GM19023 (cell line): ENCODE results near the gene FA2H.

Experiments used
- ATAC-seq: cut with Tn5 transposase; IDR thresholded peaks from one replicate; pipeline ENCODE4 v1.9.1; 2021; ENCODE audit warnings: mild to moderate bottlenecking, moderate library complexity; ENCODE audit not compliant: unreplicated experiment

Gene FA2H

DNA sequence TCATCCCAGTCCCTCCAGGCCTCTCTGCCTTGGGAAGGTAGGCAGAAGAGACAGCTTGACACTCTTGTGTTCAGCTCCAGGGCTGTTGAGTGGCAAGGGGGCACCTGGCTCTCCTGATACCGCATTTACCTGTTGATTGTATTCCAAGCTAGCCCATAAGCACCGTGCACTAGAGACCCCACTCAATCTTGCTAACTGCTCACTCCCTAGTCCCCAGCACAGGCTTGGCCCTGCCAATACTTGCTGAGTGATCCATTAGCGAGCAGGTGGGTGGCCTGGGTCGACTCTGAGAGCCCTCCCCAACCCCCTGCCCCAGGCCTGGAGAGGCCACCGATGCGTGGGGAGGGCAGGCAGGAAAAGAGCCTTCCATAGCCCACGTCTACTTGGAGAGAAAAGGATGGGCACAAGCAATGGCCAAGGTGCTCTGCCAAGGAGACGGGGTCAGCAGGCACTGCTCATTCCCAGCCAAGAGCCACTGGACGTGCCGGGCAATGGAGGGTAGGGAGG, 29.5 kb downstream of the FA2H start:
- no peak for ATAC-seq

DNA sequence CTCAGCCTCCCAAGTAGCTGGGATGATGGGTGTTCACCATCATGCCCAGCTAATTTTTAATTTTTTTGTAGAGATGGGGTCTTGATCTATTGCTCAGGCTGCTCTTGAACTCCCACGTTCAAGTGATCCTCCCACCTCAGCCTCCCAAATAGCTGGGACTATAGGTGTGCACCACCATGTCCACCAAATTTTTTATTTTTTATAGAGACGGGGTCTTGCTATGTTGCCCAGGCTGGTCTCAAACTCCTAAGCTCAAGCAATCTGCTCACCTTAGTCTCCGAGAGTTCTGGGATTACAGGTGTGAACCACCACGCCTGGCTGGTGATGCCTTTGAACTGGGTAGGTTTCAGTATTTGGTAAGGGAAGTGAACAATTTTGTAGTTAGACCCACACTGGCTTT, 30.1 kb downstream of the FA2H start:
- ATAC-seq = no peak

DNA sequence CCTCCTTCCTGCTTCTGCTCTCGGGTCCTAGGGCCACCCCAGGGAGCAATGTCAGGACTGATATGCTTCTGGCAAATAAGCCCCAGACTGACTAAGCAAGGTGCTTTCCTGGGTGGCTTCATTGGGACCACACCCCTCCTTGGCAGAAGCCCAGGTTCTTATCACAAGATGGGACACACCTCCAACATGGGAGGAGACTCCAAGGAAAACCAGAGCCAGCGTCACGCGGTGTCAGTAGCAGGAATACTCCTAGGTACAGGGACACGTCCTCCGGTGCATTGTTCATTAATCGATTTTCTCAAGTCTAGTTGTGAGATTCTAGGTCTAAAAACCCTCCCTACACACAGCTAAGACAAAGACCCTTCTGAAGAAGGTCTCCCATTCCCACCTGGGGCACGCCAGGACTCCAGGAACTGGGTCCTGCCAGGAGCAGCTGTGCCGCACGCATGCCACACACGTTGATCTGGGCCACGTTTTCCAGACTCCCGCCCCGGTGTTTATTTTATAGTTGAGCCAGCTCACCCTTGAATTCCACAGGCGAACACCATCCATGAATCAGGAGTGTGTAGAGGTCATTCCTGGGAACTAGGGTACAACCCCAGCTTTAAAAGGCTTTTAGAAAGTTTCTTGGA, 30.8 kb downstream of the FA2H start:
- no peak for ATAC-seq

DNA sequence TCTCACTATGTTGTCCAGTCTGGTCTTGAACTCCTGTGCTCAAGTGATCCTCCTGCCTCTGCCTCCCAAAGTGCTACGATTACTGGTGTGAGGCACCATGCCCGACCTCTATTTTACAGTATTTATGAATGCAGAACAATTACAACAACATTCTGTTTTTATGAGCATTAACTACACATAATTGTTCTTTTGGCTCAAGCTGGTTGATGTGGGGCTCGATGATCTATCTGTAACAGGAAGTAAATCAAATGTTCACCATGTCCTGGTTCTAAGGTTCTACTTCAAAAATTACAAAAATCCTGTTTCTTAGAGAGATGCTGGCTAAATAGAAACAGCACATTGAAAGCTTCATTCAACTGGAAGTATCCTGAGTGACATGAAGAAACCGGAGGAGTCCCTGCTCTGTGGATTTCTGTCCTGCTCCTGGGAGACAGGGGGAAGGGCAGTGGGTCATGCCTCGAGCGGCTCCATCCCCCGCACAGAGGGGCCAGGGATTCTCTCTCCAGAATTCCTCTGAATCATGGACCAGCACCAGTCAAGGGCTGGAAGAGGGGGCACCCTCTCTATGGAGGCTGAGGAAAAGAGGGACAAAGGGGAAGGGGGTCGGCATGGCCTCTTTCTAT, 31.5 kb downstream of the FA2H start:
- no peak for ATAC-seq

DNA sequence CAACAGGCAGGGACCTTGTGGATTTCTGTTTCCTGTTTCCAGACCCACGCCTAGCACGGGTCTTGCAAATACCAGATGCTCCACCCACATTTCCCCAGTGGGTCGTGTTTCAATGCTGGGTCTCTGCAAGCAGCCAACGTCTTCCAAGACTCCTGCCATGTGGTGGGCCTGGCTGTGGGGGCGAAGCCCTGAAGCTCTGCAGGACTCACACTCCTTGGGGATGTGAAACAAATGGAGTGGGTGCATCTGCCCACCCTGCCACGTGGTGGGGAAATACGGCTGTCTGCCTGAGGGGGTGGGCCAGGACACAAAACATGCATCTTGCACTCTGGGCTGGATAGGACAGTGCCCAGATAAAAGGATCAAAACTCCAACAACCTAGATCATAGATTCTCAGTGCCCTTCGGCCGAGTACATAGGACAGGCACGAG, 32.6 kb downstream of the FA2H start:
- ATAC-seq = no peak

DNA sequence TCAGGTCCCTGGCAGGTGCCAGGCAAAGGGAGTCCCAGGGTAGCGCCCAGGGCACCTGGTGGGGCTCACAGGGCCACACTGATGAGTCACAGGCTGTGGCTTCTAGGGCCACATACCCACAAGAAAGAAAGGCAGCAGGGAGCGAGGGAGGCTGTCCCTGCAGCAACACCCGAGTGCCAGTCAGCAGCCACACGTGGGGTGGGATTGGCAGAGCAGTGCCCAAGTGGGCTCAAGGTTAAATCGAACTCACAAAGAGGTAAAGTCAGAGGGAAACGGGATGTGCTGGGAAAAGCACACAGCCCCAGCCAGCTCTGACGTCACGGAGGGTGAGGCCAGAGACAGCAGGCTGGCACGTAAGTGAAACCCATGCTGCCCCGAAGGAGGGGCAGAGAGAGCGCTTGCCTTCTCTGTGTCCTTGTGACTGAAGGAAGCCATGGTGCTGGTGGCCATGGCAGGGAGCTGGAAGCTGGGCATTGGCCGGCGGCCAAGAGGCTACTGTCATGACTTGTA, 33.8 kb downstream of the FA2H start:
- ATAC-seq = no peak

DNA sequence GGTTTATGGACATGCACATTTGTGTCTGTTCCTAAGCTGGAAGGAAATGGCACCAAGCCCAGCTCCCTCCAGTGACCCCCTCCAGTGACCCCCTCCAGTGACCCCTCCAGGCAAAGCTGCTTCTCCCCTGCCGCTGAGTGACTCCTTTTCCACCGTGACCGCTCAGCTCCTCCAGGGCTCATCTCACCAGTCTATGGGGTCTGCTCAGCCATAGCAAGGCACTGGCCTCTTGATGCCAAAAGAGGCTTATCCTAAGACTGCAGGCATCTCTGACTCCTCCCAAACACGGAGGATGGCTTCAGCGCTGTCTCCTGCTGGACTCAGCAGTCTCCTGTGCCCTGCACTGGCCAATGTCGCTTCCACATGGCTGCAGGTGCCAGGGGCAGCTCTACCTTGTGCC, 35.3 kb downstream of the FA2H start:
- ATAC-seq = no peak

DNA sequence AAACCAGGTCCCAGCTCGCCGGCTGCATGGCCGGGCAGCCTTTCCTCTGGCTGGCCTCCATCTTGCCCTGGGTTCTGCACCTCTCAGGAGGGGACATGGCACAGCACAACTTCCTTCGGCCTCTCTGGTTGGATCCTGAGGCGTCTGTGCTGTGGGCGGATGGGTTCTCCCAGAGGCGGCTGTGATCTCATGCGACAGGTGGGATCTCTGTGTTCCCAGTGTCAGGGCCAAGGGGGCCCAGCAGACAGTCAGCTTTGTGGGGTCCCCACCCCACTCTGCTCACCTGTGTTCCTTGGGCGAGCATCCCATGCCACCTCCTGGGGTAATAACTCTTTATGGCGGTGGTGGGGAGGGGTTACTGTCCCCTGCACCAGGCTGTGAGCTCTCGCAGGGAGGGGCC, 35.8 kb downstream of the FA2H start:
- ATAC-seq = no peak

DNA sequence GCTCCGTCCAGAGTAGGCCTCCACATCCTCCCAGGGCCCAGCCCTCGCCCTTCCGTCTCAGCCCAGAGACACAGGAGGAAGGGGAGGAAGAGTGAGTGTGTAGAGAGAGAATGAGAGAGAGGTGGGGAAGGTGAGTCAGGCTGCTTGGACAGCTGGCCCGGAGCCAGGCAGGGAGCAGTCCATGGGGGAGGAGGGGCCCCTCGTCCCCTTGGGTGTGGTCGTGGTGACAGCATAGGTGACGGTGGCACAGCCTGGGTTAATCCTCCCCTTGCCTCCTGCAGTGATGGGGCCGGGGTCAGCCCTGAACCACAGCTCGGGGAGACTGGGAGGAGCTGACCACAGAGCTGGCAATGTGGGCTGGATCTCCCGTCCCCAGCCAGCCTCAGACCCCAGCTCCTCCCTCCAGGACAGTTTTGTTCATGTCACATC, 36.5 kb downstream of the FA2H start:
- ATAC-seq = no peak

DNA sequence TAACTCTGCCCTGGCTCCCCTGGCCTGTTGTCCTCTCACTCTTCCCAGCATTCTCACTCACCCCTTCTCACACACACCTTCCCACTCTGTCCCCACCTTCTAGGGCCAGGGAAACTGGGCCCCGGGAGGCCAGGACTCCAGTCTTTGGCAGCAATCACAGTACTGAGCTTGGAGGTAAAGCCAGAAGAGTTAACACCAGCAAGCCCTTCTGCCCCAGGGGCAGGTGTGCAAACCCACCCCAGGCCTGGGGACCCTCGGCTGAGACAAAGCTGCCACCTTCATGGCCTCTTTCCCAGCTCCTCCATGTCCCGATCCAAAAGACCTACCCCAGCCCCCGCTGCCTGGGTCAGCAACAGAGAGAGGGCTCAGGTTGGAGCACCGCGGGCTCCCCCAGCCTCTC, 37.1 kb downstream of the FA2H start:
- no peak for ATAC-seq

DNA sequence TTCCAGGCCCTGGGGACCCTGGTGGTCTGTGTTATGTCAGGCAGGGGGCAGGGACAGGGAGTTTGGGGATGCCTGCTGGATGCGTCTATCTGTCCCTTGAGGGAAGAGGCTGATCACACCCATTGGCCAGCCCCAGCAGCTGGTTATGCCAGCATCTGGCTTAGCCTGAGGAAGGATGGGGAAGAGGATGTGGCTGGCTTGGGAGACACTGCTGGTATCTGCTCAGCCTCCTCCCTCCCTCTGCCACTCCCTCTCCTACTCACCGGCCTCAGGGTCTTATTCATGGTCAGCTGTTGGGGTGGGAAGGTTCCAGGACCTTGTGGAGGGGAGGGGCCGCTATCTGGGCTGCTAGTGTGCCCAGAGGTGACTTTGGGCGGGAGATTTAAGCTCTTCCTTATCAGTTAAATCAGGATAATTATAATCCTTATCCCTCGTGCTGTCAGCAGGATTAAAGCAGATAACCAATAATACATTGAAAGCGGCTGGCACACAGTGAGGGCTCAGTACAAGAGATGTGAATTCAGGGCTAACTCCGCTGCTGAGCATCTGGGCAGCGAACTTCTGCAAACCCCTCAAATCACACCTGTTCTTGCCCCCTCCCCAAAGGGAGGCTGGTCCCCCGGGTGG, 38.0 kb downstream of the FA2H start:
- no peak for ATAC-seq

DNA sequence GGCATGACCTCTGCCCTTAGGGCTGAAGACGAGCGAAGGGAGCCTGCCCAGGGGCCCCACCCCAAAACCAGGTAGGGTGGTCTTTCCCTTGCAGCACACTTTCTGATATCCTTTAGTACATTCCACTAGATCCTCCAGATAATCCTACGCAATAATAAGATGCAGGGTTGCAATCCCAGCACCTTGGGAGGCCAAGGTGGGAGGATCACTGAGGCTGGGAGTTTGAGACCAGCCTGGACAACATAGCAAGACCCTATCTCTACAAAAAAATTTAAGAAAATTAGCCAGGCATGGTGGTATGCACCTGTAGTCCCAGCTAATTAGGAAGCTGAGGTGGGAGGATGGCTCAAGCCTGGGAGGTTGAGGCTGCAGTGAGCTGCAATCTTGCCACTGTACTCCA, 39.1 kb downstream of the FA2H start:
- no peak for ATAC-seq

DNA sequence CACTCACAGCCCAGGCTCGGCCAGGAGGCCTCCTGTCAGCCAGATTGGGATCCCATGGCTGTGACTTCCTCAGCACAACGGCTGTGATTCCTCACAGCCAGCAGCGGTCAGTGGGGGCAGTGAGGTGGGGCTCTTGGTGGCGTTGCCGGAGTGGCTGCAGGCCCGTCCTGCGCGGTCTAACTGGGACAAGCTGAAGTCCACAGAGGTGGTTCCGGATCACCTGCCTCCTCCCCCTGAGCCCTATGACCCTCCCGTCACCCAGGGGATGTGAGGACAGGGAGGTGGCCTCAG, 39.5 kb downstream of the FA2H start:
- ATAC-seq = no peak

DNA sequence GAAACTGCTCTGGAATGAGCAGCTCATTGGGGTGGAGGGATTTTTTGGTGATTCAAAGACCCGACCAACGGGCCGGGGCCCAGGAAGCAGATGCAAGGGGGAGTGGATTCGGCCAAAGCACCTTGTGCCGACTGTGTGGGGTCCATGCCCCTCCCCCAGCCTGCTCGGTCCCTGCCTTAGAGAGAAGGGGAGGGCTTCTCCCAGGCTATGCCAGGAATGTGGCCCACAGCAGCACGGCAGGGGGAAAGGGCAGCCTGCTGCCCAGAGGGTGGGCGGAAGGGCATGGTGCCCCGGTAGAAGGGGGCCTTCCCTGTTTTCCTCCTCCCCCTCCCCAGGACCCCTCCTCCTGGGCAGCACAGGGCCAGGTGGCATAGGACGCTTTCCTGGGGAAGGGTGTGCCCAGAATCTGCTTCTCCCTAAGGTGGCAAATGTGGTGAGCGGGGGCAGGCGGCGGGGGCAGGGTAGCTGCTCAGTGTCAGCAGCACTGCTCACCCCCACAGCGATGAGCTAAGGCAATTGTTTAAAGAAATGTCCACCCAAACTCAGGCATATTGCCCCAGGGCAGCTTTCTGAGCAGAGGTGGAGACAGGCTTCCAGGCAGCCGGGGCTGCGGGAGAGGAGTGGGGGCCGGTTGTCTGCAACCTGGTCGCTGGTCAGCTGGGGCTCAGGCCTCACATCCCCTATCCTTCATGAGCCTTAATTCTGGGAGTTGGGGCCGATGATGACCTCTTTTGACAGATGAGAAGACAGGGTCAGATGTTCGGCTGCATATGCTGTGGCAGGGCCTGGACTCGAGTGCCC, 40.1 kb downstream of the FA2H start:
- no peak for ATAC-seq

DNA sequence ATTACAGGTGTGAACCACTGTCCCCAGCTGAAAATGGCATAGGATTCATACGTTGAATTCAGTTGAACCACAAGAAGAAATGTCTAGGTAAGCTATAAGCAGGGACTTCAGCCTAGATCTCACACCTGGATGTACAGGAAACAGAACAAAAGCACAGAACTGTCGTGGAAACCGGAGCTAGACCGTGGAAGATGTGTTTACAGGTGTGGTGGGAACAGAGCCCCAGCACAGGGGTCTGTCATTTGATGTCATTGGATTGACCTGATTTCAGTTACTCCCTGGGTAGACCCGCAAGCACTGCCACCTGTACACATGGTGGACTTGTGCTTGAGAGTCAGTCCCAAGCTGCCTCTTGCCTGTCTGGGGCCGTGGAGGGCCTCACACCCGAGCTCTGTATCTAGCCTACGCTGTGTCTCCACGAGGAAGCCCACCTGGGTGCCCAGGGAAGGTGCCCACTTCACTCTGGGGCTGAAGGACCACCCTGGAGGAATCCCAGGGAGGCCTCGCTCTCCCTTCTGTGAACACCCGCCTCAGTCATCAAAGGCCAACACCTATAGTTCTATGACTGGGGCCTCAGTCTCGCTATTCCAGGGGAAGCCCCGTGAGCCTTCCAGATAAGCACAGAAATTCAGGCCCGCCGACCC, 41.8 kb downstream of the FA2H start:
- ATAC-seq = no peak

DNA sequence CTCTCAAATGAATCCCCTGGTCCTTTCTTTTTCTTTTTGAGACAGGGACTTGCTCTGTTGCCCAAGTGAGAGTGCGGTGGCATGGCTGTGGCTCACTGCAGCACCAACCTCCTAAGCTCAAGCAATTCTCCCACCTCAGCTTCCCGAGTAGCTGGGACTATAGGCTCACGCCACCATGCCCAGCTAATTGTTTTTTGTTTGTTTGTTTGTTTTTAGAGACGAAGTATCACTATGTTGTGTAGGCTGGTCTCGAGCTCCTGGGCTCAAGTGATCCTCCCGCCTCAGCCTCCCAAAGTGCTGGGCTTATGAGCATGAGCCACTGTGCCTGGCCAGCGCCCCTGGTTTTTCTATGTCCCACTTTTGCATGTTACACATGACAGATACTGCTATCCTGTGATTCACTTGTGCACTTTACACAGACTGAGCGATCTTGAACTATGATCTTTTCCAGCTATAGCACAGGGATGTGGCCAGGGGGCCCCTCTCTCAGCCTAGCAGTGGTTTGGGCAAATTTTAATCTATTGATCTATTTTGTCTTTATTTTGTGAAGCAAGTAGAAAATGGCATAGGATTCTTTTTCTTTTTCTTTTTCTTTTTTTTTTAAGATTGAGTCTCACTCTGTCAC, 42.7 kb downstream of the FA2H start:
- no peak for ATAC-seq

DNA sequence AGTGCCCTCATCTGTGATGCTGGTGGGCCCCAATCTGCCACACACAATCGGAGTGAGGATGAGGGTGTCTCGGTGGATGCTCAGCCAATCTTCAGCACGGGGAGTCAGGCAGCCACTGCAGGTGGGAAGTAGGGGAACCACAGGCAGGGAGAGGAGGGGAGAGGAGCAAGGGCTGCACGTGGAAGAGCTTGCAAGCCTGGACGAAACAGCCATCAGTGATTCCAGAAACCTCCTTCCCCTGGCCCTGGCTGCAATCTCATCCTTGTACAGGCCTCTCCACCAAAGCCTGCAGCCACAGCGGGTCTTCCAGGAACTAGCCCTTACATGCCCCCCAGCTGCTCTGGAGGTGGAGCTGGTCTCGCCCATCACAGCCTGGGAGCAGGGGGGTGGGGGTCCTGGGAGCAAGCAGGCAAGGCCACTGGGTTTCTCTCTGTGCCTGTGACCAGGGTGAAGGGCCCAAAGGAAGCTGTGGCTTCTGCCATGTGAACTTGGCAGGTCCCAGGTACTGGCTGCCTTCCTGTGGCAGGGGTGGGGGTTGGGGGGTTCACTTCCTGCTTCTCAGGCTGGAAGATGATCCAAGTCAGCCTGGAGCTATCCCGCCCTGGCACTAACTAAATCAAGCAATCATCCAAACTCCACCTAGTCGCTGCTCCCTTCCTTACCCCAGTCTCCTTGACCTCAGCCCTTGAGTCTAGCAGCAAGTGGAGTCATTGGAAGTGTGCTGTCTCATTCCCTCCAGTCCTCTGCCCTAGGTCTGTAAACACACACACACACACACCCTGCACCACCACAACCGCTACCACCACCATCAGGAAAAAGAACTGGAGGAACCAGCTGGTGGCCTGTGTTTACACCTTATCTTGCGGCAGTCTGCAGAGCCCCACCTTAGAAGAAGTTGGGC, 44.6 kb downstream of the FA2H start:
- ATAC-seq = no peak

DNA sequence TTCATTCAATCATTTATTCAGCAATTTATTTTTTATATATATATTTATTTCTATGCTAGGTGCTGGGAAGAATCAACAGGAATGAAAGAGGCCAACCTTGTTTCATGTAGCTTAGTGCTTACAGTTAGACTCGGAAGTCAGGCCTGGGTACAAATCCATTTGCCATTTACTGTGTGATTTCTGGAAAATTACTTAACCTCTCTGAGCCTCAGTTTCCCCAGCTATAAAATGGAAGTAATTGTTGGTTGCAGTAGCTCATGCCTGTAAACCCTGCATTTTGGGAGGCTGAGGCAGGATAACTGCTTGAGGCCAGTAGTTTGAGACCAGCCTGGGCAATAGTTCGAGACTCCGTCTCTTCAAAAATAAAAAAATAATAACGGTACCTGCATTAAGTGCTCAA, 46.7 kb downstream of the FA2H start:
- no peak for ATAC-seq

DNA sequence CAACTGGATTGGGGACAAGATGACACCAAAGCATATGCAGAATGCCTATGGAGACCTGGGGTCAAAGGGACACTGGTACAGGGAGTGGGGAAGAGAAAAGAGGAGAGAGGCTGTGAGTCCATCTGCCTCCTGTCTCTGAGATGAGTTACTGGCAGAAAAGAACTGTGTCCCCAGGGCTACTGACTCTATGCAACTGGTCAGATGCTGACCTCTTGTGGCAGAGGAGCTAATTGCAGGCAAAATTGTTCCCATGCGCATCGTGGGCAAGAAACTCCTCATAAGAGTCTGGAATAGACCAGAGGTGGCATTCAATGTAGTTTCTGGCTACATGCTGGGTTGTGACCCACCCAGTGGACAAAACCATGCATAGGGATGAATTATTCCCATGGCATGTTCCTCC, 47.9 kb downstream of the FA2H start:
- ATAC-seq = no peak
